Measurements from ENCODE around the gene RICTOR. TPM values are rescaled to one million over a fixed set of nuclear protein-coding genes. Genes with fewer than 3 reads are reported as not detected.

The RICTOR gene
- total RNA-seq, 1 donor from 2014 or later = 42.2 TPM

- no peak for TF ChIP-seq CTCF (IDR thresholded peaks at IDR 0.05; ENCODE audit: unreplicated experiment)
- Mint-ChIP-seq H3K27me3 (no peaks in the 10 kb centered on the region), H3K36me3 (ENCODE audit: insufficient read depth) (peaks cover 21% of the 10 kb centered on the region), H3K4me1 (ENCODE audit: low read depth) (peaks cover 11% of the 10 kb centered on the region), H3K9me3 (ENCODE audit: low read depth) (peaks cover 17% of the 10 kb centered on the region), H3K27ac (no peak overlapping the region), H3K4me3 (ENCODE audit: low read depth) (no peak overlapping the region)
- DNase-seq (ENCODE audit: low spot score, unreplicated experiment) = no peak
Observed at GRCh38 chr5:39024005-39024404, 50.2 kb downstream of the RICTOR start.

GRCh38 chr5:39023121-39023520, 51.1 kb downstream of the RICTOR start:
- Mint-ChIP-seq H3K36me3 (ENCODE audit: insufficient read depth) (peaks cover 17% of the 10 kb centered on the region), H3K4me1 (ENCODE audit: low read depth) (peaks cover 11% of the 10 kb centered on the region), H3K4me3 (ENCODE audit: low read depth) (no peak overlapping the region), H3K9me3 (ENCODE audit: low read depth) (peaks cover 10% of the 10 kb centered on the region), H3K27me3 (no peaks in the 10 kb centered on the region), H3K27ac (no peak overlapping the region)
- no peak for TF ChIP-seq CTCF (IDR thresholded peaks at IDR 0.05; ENCODE audit: unreplicated experiment)
- no peak for DNase-seq (ENCODE audit: low spot score, unreplicated experiment)

GRCh38 chr5:39022151-39022550, 52.0 kb downstream of the RICTOR start:
- H3K4me3 Mint-ChIP-seq (ENCODE audit: low read depth) = no peak overlapping the region
- peaks cover 11% of the 10 kb centered on the region for H3K4me1 Mint-ChIP-seq (ENCODE audit: low read depth)
- H3K36me3 Mint-ChIP-seq (ENCODE audit: insufficient read depth) = peaks cover 13% of the 10 kb centered on the region
- H3K9me3 Mint-ChIP-seq (ENCODE audit: low read depth) = peaks cover 5% of the 10 kb centered on the region
- DNase-seq (ENCODE audit: low spot score, unreplicated experiment) = no peak
- TF ChIP-seq CTCF (IDR thresholded peaks at IDR 0.05; ENCODE audit: unreplicated experiment) = no peak
- H3K27me3 Mint-ChIP-seq = no peaks in the 10 kb centered on the region
- peak overlapping the region; percentile 47 for H3K27ac Mint-ChIP-seq

GRCh38 chr5:39021413-39021812, 52.8 kb downstream of the RICTOR start:
- Mint-ChIP-seq H3K4me3 (ENCODE audit: low read depth) (no peak overlapping the region), H3K36me3 (ENCODE audit: insufficient read depth) (peaks cover 13% of the 10 kb centered on the region), H3K9me3 (ENCODE audit: low read depth) (peaks cover 5% of the 10 kb centered on the region), H3K4me1 (ENCODE audit: low read depth) (peaks cover 11% of the 10 kb centered on the region), H3K27ac (no peak overlapping the region), H3K27me3 (no peaks in the 10 kb centered on the region)
- no peak for DNase-seq (ENCODE audit: low spot score, unreplicated experiment)
- TF ChIP-seq CTCF (IDR thresholded peaks at IDR 0.05; ENCODE audit: unreplicated experiment) = no peak

GRCh38 chr5:39020458-39020857, 53.7 kb downstream of the RICTOR start:
- H3K4me1 Mint-ChIP-seq (ENCODE audit: low read depth) = peaks cover 15% of the 10 kb centered on the region
- DNase-seq (ENCODE audit: low spot score, unreplicated experiment) = no peak
- no peak for TF ChIP-seq CTCF (IDR thresholded peaks at IDR 0.05; ENCODE audit: unreplicated experiment)
- H3K27ac Mint-ChIP-seq = no peak overlapping the region
- H3K36me3 Mint-ChIP-seq (ENCODE audit: insufficient read depth) = peaks cover 9% of the 10 kb centered on the region
- H3K27me3 Mint-ChIP-seq = no peaks in the 10 kb centered on the region
- no peaks in the 10 kb centered on the region for H3K9me3 Mint-ChIP-seq (ENCODE audit: low read depth)
- no peak overlapping the region for H3K4me3 Mint-ChIP-seq (ENCODE audit: low read depth)

Measured in progenitor cell of endocrine pancreas (in vitro differentiated cells).